ENCODE measurements around the gene C5orf15. TPM values are rescaled to one million over a fixed set of nuclear protein-coding genes. Genes with fewer than 3 reads are reported as not detected.

The C5orf15 gene
- total and polyA plus RNA-seq, 5 experiments from 2014 or later, result 14.0 to 18.8 (median 16.2) TPM

GRCh38 chr5:133952729-133953567 is 15.5 kb downstream of the C5orf15 start:
- Mint-ChIP-seq H3K4me1 (peaks cover 0 to 11% (median 4%) of the 10 kb centered on the region in 4 donors), H3K9me3 (no peaks in the 10 kb centered on the region), H3K27me3 (no peaks in the 10 kb centered on the region), H3K27ac (peak overlapping the region in 1 of 10 donors; percentile 76), H3K4me3 (no peak overlapping the region), H3K36me3 (peaks cover 0 to 37% (median 2%) of the 10 kb centered on the region in 3 donors)
- POLR2A ChIA-PET, result no interaction called here
- no peak for DNase-seq
- ATAC-seq, result no peak

DNA sequence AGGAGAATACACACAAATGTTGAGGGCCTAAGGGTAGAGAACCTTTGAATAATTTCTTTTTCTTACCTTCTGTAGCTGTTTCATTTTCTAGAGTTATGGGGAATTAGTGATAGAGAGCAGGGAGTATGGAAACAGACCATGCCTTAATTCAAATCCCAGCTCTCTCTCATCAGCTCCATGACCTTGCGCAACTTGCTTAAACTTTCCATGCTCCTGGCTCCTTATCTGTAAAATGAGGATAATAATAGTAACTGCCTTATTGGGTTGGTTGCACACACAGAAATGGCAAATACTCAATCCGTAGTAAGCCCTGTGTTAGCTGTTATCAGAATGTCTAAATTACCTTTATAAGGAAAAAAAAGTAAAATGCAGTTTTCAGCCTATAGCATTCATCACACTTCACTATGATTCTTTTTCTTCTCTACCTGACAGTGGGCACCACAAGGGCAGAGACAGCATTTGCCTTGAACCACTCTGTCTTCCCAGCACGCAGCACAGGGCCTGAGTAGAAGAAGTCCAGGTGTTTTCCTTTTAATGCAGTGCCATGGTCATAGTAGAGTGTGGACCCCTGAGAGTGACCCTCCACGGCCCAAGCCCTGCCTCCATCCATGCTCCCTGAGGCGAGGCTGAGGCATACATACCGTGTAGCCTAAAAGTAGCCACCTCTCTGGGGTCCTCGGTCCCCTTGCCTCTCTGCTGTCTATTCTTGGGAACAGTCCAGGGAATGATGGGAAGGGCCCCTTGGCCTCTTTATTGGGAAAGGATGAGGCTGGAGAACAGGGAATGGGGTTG is 17.4 kb downstream of the C5orf15 start:
- no peak for ATAC-seq
- no peaks in the 10 kb centered on the region for H3K9me3 Mint-ChIP-seq
- H3K36me3 Mint-ChIP-seq, result peaks cover 0 to 18% (median 2%) of the 10 kb centered on the region in 3 donors
- no peak for DNase-seq
- H3K4me1 Mint-ChIP-seq, result no peaks in the 10 kb centered on the region
- no peak overlapping the region for H3K4me3 Mint-ChIP-seq
- no peaks in the 10 kb centered on the region for H3K27me3 Mint-ChIP-seq
- POLR2A ChIA-PET, result no interaction called here
- H3K27ac Mint-ChIP-seq, result no peak overlapping the region

- DNase-seq (no peak), ATAC-seq (no peak)
- POLR2A ChIA-PET, result interaction anchor here (0.8 kb wide), 1 partner anchor 21 kb away, joined by 5 read pairs; no protein-coding TSS in a partner anchor
- Mint-ChIP-seq H3K27ac (no peak overlapping the region), H3K36me3 (peaks cover 0 to 2% (median 2%) of the 10 kb centered on the region in 3 donors), H3K4me1 (peaks cover 0 to 3% (median 0%) of the 10 kb centered on the region in 4 donors), H3K9me3 (no peaks in the 10 kb centered on the region), H3K4me3 (no peak overlapping the region), H3K27me3 (no peaks in the 10 kb centered on the region)
Observed at GRCh38 chr5:133948721-133949120, 19.7 kb downstream of the C5orf15 start.

DNA sequence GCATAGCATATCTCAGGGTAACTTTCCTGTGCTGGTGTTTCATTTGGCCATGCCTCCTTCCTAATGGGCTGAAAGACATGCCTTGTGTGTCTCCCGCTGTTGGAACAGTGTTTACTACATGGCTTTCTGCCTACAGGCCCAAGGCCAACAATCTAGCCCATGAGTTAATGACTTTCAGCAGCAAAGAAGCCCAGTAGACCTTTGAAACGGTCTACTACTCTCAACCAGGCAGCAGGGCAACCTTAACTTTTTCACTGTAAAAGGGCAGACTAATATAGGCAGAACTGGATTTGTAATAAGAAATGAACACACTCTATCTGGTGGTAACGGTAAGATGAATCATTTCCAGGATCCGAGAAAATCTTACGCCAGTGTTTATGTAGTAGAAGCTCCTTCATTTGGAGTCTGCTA is 21.0 kb downstream of the C5orf15 start:
- no peaks in the 10 kb centered on the region for H3K36me3 Mint-ChIP-seq
- H3K27me3 Mint-ChIP-seq, result peaks cover 0 to 4% (median 0%) of the 10 kb centered on the region in 5 donors
- no peak overlapping the region for H3K27ac Mint-ChIP-seq
- peaks cover 0 to 5% (median 0%) of the 10 kb centered on the region in 4 donors for H3K4me1 Mint-ChIP-seq
- H3K4me3 Mint-ChIP-seq, result no peak overlapping the region
- no peak for DNase-seq
- POLR2A ChIA-PET, result no interaction called here
- H3K9me3 Mint-ChIP-seq, result no peaks in the 10 kb centered on the region
- no peak for ATAC-seq

DNA sequence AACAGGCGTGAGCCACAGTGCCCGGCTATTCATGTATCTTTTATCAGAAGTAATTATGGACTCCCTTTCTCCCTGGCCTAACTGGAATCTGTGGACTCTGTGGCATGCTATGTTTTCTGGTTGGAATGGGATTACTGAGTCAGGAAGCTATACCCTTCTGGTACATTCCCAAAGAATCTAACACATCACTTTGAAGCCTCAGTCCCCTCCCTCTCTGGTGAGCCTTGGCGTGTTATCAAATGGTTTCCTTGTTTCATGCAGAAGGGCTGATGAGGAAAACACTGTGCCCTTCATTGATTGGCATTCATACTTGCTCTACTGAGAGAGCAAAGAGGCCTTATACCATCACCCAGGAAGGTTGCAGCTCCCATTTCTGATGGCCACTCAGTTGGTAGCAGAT is 22.9 kb downstream of the C5orf15 start:
- no peak for ATAC-seq
- Mint-ChIP-seq H3K4me1 (peaks cover 0 to 7% (median 0%) of the 10 kb centered on the region in 4 donors), H3K9me3 (no peaks in the 10 kb centered on the region), H3K4me3 (no peak overlapping the region), H3K27me3 (peaks cover 0 to 6% (median 4%) of the 10 kb centered on the region in 5 donors), H3K36me3 (no peaks in the 10 kb centered on the region), H3K27ac (no peak overlapping the region)
- POLR2A ChIA-PET, result interaction anchor here (0.6 kb wide), 1 partner anchor 109 kb away, joined by 3 read pairs; no protein-coding TSS in a partner anchor
- no peak for DNase-seq

DNA sequence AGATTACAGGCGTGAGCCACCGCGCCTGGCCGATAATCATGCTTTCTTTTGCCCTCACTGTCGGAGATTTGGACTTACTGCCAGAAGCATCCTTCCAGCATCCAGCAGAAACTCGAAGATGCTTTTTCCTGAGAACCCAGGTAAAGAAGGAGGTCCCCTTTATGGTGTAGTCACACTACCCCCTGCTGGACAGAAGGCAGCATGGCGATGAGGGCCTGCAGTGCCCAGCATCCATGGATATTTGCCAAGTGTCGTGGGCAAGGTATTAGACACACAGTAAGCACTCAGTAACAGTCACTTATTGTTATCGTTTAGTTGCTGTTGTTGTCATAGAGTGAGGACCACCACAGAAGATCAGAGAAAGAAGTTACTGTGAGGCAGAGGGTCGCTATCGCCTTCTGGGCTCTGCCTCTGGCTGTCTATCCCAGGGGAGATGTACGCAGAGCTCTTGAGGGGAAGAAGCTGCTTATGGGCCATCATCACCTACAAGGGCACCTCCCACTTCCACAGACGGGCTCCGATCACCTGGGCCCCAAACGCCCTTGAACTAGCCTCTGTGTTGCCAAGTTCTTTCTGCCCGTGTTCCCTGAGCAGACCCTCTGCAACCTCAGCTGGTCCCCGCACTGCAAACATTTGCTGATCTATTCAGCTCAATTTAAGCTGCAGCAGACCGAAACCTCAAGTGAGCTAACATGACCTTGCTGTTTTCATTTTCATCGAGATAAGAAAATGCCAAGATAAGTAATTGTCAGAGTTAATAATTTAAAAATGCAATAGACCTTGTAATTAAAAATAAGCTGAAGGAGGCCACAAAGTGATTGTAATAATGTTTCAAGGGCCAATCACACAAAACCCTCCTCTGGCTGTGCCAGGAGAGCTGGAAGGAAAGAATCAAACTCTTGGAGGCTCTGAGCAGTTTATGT is 23.9 kb downstream of the C5orf15 start:
- no peak for ATAC-seq
- Mint-ChIP-seq H3K27me3 (peaks cover 0 to 6% (median 4%) of the 10 kb centered on the region in 5 donors), H3K27ac (peak overlapping the region in 1 of 10 donors; percentile 42)

DNA sequence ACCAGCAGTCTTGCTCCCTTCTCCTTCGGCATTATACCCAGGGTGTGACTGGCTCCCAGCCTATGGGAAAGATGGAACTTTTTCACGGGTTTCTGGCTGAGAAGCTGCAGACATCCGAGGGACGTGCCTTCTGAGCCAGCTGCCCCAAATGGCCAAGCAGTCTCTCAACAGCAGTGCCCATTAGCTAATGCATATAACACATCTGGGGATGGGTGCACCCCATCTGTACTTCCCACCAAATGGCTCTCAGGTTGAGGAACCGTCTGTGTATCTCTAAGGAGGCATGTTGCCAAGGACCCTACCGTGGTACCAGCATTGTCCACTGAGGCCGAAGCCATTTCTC is 25.0 kb downstream of the C5orf15 start:
- Mint-ChIP-seq H3K36me3 (no peaks in the 10 kb centered on the region), H3K4me3 (no peak overlapping the region), H3K27me3 (peaks cover 0 to 6% (median 4%) of the 10 kb centered on the region in 5 donors), H3K9me3 (no peaks in the 10 kb centered on the region), H3K4me1 (peaks cover 0 to 21% (median 0%) of the 10 kb centered on the region in 4 donors), H3K27ac (no peak overlapping the region)
- ATAC-seq (no peak), DNase-seq (no peak)
- POLR2A ChIA-PET, result no interaction called here

More for the DNA sequence above, 23.9 kb downstream of the C5orf15 start:
- H3K4me3 Mint-ChIP-seq, result no peak overlapping the region
- POLR2A ChIA-PET, result no interaction called here
- H3K36me3 Mint-ChIP-seq, result no peaks in the 10 kb centered on the region
- DNase-seq, result peak in 3 of 10 donors; percentile 15 to 19 (median 17)
- H3K9me3 Mint-ChIP-seq, result no peaks in the 10 kb centered on the region
- H3K4me1 Mint-ChIP-seq, result peaks cover 0 to 10% (median 0%) of the 10 kb centered on the region in 4 donors

DNA sequence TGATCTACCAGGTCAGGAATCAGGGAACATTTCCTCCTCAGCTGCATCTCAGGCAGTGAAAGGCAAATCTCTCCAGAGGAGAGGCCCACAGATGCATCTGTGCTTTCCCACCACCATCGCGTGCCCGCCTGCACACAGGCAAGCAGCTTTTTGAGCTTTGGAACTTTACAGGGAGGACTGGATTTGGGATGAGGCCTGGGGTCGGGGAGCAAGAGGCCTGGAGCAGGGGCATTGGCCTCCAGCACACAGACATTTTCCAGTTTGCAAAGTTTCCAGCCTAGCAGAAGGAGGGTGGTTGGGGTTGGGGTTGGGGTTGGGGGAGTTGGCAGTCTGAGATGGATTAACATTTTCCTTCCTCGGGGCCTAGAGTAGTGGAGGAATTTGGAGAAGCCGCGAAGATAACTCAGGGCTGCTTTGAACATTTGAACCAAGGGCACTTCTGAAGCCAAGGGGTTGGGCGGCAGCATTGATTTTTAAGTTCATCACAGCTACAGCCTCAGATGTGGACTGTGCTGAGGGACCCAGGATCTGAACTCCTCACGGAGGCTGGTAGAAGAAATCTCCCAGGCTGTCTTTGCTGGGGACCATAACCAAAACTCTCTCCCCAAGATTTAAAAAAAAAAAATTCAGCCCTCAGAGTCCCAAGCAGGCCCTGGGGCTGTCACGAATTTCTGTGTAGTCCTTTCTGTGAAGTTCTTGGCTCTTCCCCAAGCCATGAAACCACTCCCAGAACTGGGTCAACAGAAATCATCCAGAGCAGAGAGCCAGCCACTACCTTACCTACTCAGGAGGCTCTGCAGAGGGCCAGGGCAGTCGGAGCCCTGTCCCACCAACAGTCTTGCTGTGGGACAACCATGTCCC is 25.6 kb downstream of the C5orf15 start:
- no peak for ATAC-seq
- H3K27ac Mint-ChIP-seq, result peak overlapping the region in 1 of 10 donors; percentile 60

GRCh38 chr5:133941456-133942196 is 26.8 kb downstream of the C5orf15 start:
- no peaks in the 10 kb centered on the region for H3K9me3 Mint-ChIP-seq
- no peak overlapping the region for H3K27ac Mint-ChIP-seq
- no peak for DNase-seq
- no peak for ATAC-seq
- peaks cover 0 to 35% (median 0%) of the 10 kb centered on the region in 4 donors for H3K4me1 Mint-ChIP-seq
- POLR2A ChIA-PET, result no interaction called here
- peaks cover 0 to 6% (median 6%) of the 10 kb centered on the region in 5 donors for H3K27me3 Mint-ChIP-seq
- H3K36me3 Mint-ChIP-seq, result no peaks in the 10 kb centered on the region
- H3K4me3 Mint-ChIP-seq, result no peak overlapping the region

More for the DNA sequence above, 25.6 kb downstream of the C5orf15 start:
- Mint-ChIP-seq H3K36me3 (no peaks in the 10 kb centered on the region), H3K9me3 (no peaks in the 10 kb centered on the region), H3K4me1 (peaks cover 0 to 27% (median 0%) of the 10 kb centered on the region in 4 donors), H3K27me3 (peaks cover 0 to 6% (median 4%) of the 10 kb centered on the region in 5 donors), H3K4me3 (no peak overlapping the region)
- POLR2A ChIA-PET, result no interaction called here
- no peak for DNase-seq

DNA sequence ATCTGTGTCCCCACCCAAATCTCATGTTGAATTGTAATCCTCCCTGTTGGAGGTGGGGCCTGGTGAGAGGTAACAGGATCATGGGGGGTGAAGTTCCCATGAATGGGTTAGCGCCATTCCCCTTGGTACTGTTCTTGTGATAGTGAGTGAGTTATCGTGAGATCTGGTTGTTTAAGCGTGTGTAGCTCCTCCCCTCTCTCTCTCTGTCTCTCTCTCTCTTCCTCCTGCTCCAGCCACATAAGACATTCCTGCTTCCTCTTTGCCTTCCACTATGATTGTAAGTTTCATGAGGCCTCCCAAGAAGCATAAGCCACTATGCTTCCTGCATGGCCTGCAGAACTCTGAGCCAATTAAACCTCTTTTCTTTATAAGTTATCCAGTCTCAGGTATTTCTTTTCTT is 28.8 kb downstream of the C5orf15 start:
- Mint-ChIP-seq H3K27ac (peak overlapping the region in 2 of 10 donors; percentile 9 to 23), H3K27me3 (peaks cover 0 to 8% (median 6%) of the 10 kb centered on the region in 5 donors), H3K4me1 (peaks cover 0 to 42% (median 0%) of the 10 kb centered on the region in 4 donors), H3K4me3 (no peak overlapping the region), H3K9me3 (no peaks in the 10 kb centered on the region), H3K36me3 (no peaks in the 10 kb centered on the region)
- ATAC-seq, result no peak
- no peak for DNase-seq
- POLR2A ChIA-PET, result no interaction called here

- DNase-seq (no peak), ATAC-seq (no peak)
- H3K4me3 Mint-ChIP-seq, result no peak overlapping the region
- peaks cover 0 to 46% (median 1%) of the 10 kb centered on the region in 4 donors for H3K4me1 Mint-ChIP-seq
- peaks cover 0 to 16% (median 6%) of the 10 kb centered on the region in 5 donors for H3K27me3 Mint-ChIP-seq
- no peaks in the 10 kb centered on the region for H3K36me3 Mint-ChIP-seq
- peak overlapping the region in 1 of 10 donors; percentile 56 for H3K27ac Mint-ChIP-seq
- H3K9me3 Mint-ChIP-seq, result no peaks in the 10 kb centered on the region
- POLR2A ChIA-PET, result no interaction called here
Observed at GRCh38 chr5:133938929-133939328, 29.5 kb downstream of the C5orf15 start.

All from naive thymus-derived CD8-positive, alpha-beta T cell (primary cell).